Mammary epithelial cell (primary cell): Measurements from ENCODE around the gene MBLAC1.

Experiments
- EZH2 ChIP-seq: IDR thresholded peaks from 2 replicates; pipeline ENCODE4 v1.6.1; 2012; ENCODE audit warnings: low read length, inconsistent platforms, borderline replicate concordance
- TF ChIP-seq, protein P1 (sequence below), 2 donors: IDR thresholded peaks in 1 of 2; conservative IDR thresholded peaks in 1 of 2; 2 replicates each; pipeline ENCODE4 v1.5.1; 2011 to 2012; ENCODE audit warnings: inconsistent platforms in 2 of 2, low read length in 2 of 2, mild to moderate bottlenecking in 2 of 2, control low read depth in 1 of 2, low read depth in 1 of 2; ENCODE audit not compliant: insufficient read depth in 1 of 2; ENCODE audit errors: extremely low read depth in 1 of 2

DNA sequence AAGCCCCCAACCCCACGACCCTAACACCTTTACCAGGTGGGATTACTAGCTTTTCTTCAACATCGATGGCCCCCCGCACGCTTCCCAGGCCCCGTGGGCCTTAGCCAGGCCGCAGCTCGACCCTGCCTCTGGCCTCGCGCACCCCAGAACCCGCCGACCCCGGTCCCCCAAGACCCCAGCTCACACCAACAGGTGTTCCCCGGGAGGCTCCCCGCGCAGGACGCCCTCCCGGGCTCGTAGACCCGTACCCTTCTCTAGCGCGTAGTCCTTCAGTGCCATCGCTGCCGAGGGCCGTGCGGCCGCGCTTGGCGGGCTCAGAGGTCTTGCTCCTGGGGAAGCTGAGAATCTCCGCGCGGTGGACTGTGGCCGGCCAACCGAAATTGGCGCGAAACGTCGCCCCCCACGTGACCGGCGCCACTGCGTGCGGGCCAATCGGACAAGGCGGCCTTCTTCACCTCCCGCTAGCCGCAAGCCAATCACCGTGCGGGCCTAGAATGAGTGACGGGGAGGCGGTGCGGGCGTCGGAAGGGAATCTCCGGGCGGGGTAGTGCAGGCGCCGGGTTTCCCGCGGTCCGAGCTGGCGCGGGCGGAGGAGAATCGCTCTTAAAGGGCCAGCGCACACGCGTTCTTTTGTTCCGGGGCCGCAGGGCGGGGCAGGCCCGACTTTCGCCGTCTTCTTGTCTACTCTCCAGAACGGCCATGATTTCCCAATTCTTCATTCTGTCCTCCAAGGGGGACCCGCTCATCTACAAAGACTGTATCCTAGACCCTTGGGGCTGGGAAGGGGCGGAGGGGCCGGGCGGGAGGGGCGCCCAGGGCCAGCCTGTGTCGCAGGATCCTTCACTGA is 25.5 kb upstream of the MBLAC1 start, which contains the start of the genes AP4M1 and MCM7:
- TF ChIP-seq, protein P1, sequence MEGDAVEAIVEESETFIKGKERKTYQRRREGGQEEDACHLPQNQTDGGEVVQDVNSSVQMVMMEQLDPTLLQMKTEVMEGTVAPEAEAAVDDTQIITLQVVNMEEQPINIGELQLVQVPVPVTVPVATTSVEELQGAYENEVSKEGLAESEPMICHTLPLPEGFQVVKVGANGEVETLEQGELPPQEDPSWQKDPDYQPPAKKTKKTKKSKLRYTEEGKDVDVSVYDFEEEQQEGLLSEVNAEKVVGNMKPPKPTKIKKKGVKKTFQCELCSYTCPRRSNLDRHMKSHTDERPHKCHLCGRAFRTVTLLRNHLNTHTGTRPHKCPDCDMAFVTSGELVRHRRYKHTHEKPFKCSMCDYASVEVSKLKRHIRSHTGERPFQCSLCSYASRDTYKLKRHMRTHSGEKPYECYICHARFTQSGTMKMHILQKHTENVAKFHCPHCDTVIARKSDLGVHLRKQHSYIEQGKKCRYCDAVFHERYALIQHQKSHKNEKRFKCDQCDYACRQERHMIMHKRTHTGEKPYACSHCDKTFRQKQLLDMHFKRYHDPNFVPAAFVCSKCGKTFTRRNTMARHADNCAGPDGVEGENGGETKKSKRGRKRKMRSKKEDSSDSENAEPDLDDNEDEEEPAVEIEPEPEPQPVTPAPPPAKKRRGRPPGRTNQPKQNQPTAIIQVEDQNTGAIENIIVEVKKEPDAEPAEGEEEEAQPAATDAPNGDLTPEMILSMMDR (conservative IDR thresholded peaks at IDR 0.05 in 1 of 2, IDR thresholded peaks at IDR 0.05 in 1 of 2; ENCODE audit: extremely low read depth in 1 of 2, insufficient read depth in 1 of 2, low read depth in 1 of 2, low read length in 2 of 2): no peak
- no peak for TF ChIP-seq EZH2
